Smooth muscle cell (in vitro differentiated cells): ENCODE data around the gene SLC35A2. TPM values are rescaled to one million over a fixed set of nuclear protein-coding genes. Genes with fewer than 3 reads are reported as not detected.

Source experiments
- DNase-seq: peaks from one replicate; lab custom pipeline; 2025; ENCODE audit not compliant: unreplicated experiment; lab: John Stamatoyannopoulos, UW
- H2AFZ ChIP-seq: fragments of 200-600 bp; sonication (generic); 2 replicates; pipeline ENCODE4 v1.6.0; 2016; ENCODE audit warnings: antibody characterized with exemption, low read depth, mild to moderate bottlenecking
- H3F3A ChIP-seq: fragments of 200-600 bp; sonication (generic); 2 replicates; pipeline ENCODE4 v1.6.0; 2017; ENCODE audit warnings: antibody characterized with exemption, low read depth
- H3K27ac ChIP-seq: fragments of 200-600 bp; sonication (generic); 2 replicates; pipeline ENCODE4 v1.5.1; 2016; ENCODE audit warnings: low read depth, mild to moderate bottlenecking
- H3K27me3 ChIP-seq: fragments of 200-600 bp; sonication (generic); 2 replicates; pipeline ENCODE4 v1.6.1; 2016; ENCODE audit warnings: low read depth, mild to moderate bottlenecking
- H3K36me3 ChIP-seq: fragments of 200-600 bp; sonication (generic); 2 replicates; pipeline ENCODE4 v1.5.1; 2016; ENCODE audit warnings: low read depth
- H3K4me1 ChIP-seq: fragments of 200-600 bp; sonication (generic); 2 replicates; pipeline ENCODE4 v1.5.1; 2016; ENCODE audit warnings: low read depth
- H3K4me2 ChIP-seq: fragments of 200-600 bp; sonication (generic); 2 replicates; pipeline ENCODE4 v1.6.0; 2016; ENCODE audit warnings: mild to moderate bottlenecking
- H3K4me3 ChIP-seq: fragments of 200-600 bp; sonication (generic); 2 replicates; pipeline ENCODE4 v1.5.1; 2016; ENCODE audit warnings: mild to moderate bottlenecking
- H3K79me2 ChIP-seq: fragments of 200-600 bp; sonication (generic); 2 replicates; pipeline ENCODE4 v1.6.0; 2016; ENCODE audit warnings: low read depth, mild to moderate bottlenecking
- H3K9ac ChIP-seq: fragments of 200-600 bp; sonication (generic); 2 replicates; pipeline ENCODE4 v1.6.0; 2016; ENCODE audit warnings: low read depth
- H3K9me3 ChIP-seq: fragments of 200-600 bp; sonication (generic); replicated peaks from 2 replicates; pipeline ENCODE4 v1.5.1; 2016; ENCODE audit warnings: low read depth
- H4K20me1 ChIP-seq: fragments of 200-600 bp; sonication (generic); 2 replicates; pipeline ENCODE4 v1.6.0; 2016; ENCODE audit warnings: low read depth
- CTCF ChIP-seq: fragments of 200-600 bp; sonication (generic); IDR thresholded peaks from 2 replicates; pipeline ENCODE4 v1.5.1; 2017; ENCODE audit warnings: borderline replicate concordance, mild to moderate bottlenecking, antibody characterized with exemption; ENCODE audit not compliant: insufficient read depth, poor library complexity, severe bottlenecking
- WGBS: methylation state at CpG from one replicate; pipeline ENCODE4 v1.1.7; 2016; ENCODE audit warnings: low lambda C conversion rate; 5-methylcytosine and 5-hydroxymethylcytosine counted together
- polyA plus RNA-seq: library from polyadenylated mRNA; unstranded; fragments of >200 nt; fragmentation: Nextera tagmentation; extraction: Ambion mirVana; gene quantifications from 2 replicates; pipeline ENCODE4 v1.2.1, GENCODE V29; 2016
- total RNA-seq: library from RNA; depleted of rRNA; stranded (reverse); fragments of >200 nt; gene quantifications from 2 replicates; pipeline ENCODE4 v1.2.3, GENCODE V29; 2014

The SLC35A2 gene
- total and polyA plus RNA-seq, 2 experiments from 2014 or later, result 72.0 to 98.2 TPM

GRCh38 chrX:48948589-48948988 is 37.1 kb upstream of the SLC35A2 start:
- peaks cover 84% of the 10 kb centered on the region for H4K20me1 ChIP-seq
- H3K4me2 ChIP-seq, result no peak overlapping the region
- no peak overlapping the region for H2AFZ ChIP-seq
- no peak overlapping the region for H3K4me3 ChIP-seq
- H3F3A ChIP-seq, result no peaks in the 10 kb centered on the region
- no peak for DNase-seq
- 74% methylated on average over 1 of the region's 1 CpG for WGBS
- H3K36me3 ChIP-seq, result no peaks in the 10 kb centered on the region
- no peaks in the 10 kb centered on the region for H3K27me3 ChIP-seq
- H3K27ac ChIP-seq, result no peak overlapping the region
- TF ChIP-seq CTCF, result no peak
- peaks cover 28% of the 10 kb centered on the region for H3K79me2 ChIP-seq
- H3K9ac ChIP-seq, result no peak overlapping the region
- no peaks in the 10 kb centered on the region for H3K9me3 ChIP-seq
- no peaks in the 10 kb centered on the region for H3K4me1 ChIP-seq

GRCh38 chrX:48945517-48946348 is 34.3 kb upstream of the SLC35A2 start:
- Histone ChIP-seq H3K79me2 (peaks cover 25% of the 10 kb centered on the region), H3K4me2 (no peak overlapping the region), H3K4me3 (no peak overlapping the region), H3K27ac (no peak overlapping the region), H3K9me3 (no peaks in the 10 kb centered on the region), H2AFZ (no peak overlapping the region), H4K20me1 (peaks cover 84% of the 10 kb centered on the region), H3K36me3 (no peaks in the 10 kb centered on the region), H3K9ac (no peak overlapping the region), H3K27me3 (no peaks in the 10 kb centered on the region), H3F3A (no peaks in the 10 kb centered on the region), H3K4me1 (no peaks in the 10 kb centered on the region)
- DNase-seq, result no peak
- WGBS, result 55% methylated on average over 8 of the region's 8 CpGs
- TF ChIP-seq CTCF, result peak; percentile 65

GRCh38 chrX:48942895-48943294 is 31.4 kb upstream of the SLC35A2 start:
- 82% methylated on average over 2 of the region's 2 CpGs for WGBS
- H3K4me2 ChIP-seq, result no peak overlapping the region
- no peak for DNase-seq
- no peaks in the 10 kb centered on the region for H3K9me3 ChIP-seq
- H3F3A ChIP-seq, result no peaks in the 10 kb centered on the region
- H3K9ac ChIP-seq, result no peak overlapping the region
- H3K27ac ChIP-seq, result no peak overlapping the region
- peaks cover 30% of the 10 kb centered on the region for H3K79me2 ChIP-seq
- H4K20me1 ChIP-seq, result peaks cover 94% of the 10 kb centered on the region
- no peaks in the 10 kb centered on the region for H3K4me1 ChIP-seq
- H3K36me3 ChIP-seq, result no peaks in the 10 kb centered on the region
- no peaks in the 10 kb centered on the region for H3K27me3 ChIP-seq
- no peak overlapping the region for H3K4me3 ChIP-seq
- no peak for TF ChIP-seq CTCF
- no peak overlapping the region for H2AFZ ChIP-seq
